IMR-90 (cell line): ENCODE data around the gene PEX26.
"Not testable (repeated sequence)": the region's sequence is repeated elsewhere in the genome, so short reads cannot be mapped to it uniquely, and the experiment has no call there.

Experiments used
- POLR2A ChIP-seq: IDR thresholded peaks from 2 replicates; pipeline ENCODE4 v1.6.1; 2012; ENCODE audit warnings: mild to moderate bottlenecking, low read depth, low read length
- RAD21 ChIP-seq: IDR thresholded peaks from 2 replicates; pipeline ENCODE4 v1.6.1; 2012; ENCODE audit warnings: low read length, improper control_type of control experiment
- RFX5 ChIP-seq: IDR thresholded peaks from 2 replicates; pipeline ENCODE4 v1.8.0; 2012; ENCODE audit warnings: low read depth, mild to moderate bottlenecking, low read length, moderate library complexity
- TF ChIP-seq, protein P1 (sequence below): conservative IDR thresholded peaks from 2 replicates; pipeline ENCODE4 v1.5.1; 2012; ENCODE audit warnings: mild to moderate bottlenecking, low read depth, low read length, improper control_type of control experiment

DNA sequence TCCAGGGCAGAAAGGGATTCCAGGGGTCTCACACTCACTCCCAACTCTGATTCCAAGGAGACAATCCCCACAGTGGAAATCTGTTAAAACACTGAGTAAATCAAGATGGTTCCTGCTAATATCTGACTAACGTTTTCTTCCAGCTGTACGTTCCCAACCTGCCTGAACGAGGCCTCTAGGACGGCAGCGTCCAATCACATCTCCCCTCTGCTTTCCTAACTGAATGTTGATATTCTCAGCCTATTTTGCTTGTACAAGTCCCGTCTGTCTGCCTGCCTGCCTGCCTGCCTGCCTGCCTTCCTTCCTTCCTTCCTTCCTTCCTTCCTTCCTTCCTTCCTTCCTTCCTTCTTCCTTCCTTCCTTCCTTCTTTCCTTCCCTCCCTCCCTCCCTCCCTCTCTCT, 14.1 kb upstream of the PEX26 start:
- not testable (repeated sequence) for TF ChIP-seq RAD21, RFX5, POLR2A
- TF ChIP-seq, protein P1, sequence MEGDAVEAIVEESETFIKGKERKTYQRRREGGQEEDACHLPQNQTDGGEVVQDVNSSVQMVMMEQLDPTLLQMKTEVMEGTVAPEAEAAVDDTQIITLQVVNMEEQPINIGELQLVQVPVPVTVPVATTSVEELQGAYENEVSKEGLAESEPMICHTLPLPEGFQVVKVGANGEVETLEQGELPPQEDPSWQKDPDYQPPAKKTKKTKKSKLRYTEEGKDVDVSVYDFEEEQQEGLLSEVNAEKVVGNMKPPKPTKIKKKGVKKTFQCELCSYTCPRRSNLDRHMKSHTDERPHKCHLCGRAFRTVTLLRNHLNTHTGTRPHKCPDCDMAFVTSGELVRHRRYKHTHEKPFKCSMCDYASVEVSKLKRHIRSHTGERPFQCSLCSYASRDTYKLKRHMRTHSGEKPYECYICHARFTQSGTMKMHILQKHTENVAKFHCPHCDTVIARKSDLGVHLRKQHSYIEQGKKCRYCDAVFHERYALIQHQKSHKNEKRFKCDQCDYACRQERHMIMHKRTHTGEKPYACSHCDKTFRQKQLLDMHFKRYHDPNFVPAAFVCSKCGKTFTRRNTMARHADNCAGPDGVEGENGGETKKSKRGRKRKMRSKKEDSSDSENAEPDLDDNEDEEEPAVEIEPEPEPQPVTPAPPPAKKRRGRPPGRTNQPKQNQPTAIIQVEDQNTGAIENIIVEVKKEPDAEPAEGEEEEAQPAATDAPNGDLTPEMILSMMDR = not testable (repeated sequence)
